HCT116 (cell line): ENCODE data around the gene C20orf204.

Experiments used
- CEBPB ChIP-seq: IDR thresholded peaks from 2 replicates; pipeline ENCODE4 v1.6.1; 2012; ENCODE audit warnings: low read depth
- EGR1 ChIP-seq: IDR thresholded peaks from 2 replicates; pipeline ENCODE4 v1.6.1; 2012; ENCODE audit warnings: low read depth
- EZH2 ChIP-seq: fragments of 200-600 bp; sonication (generic); IDR thresholded peaks from 2 replicates; pipeline ENCODE4 v1.6.1; 2017; ENCODE audit warnings: antibody characterized with exemption, mixed run types
- POLR2A ChIP-seq: IDR thresholded peaks from 2 replicates; pipeline ENCODE4 v1.7.0; 2011; ENCODE audit warnings: borderline replicate concordance; ENCODE audit not compliant: insufficient read depth, insufficient read length; ENCODE audit errors: extremely low read depth
- POLR2AphosphoS5 ChIP-seq: IDR thresholded peaks from 2 replicates; pipeline ENCODE4 v1.6.1; 2011; ENCODE audit warnings: mild to moderate bottlenecking, low read depth, low read length, moderate library complexity
- RAD21 ChIP-seq: IDR thresholded peaks from 2 replicates; pipeline ENCODE4 v1.6.1; 2012; ENCODE audit warnings: low read depth, mild to moderate bottlenecking
- REST ChIP-seq: IDR thresholded peaks from 2 replicates; pipeline ENCODE4 v1.6.1; 2012; ENCODE audit warnings: low read depth
- SP1 ChIP-seq: IDR thresholded peaks from 2 replicates; pipeline ENCODE4 v1.6.1; 2012; ENCODE audit warnings: low read depth
- ZNF274 ChIP-seq: fragments of 200-500 bp; sonication (Bioruptor generic); IDR thresholded peaks from 2 replicates; pipeline ENCODE4 v1.6.1; 2014; ENCODE audit warnings: mild to moderate bottlenecking, low read depth, low read length, inconsistent platforms
- TF ChIP-seq, protein P1 (sequence below), 3 experiments: fragments of 200-600 bp in 1 of 3; sonication (generic) in 1 of 3; IDR thresholded peaks in 2 of 3; conservative IDR thresholded peaks in 1 of 3; 2 replicates each; pipeline ENCODE4 v1.5.1; 2012 to 2017; ENCODE audit warnings: low read depth in 2 of 3, low read length in 2 of 3, antibody characterized with exemption in 1 of 3, borderline replicate concordance in 1 of 3, control low read depth in 1 of 3, mild to moderate bottlenecking in 1 of 3, mixed read lengths in 1 of 3, mixed run types in 1 of 3, moderate library complexity in 1 of 3; ENCODE audit not compliant: insufficient read depth in 1 of 3
- TF ChIP-seq, protein P2 (sequence below): IDR thresholded peaks from 2 replicates; pipeline ENCODE4 v1.6.1; 2012
- TF ChIP-seq, protein P3 (sequence below): IDR thresholded peaks from 2 replicates; pipeline ENCODE4 v1.6.1; 2011; ENCODE audit warnings: mild to moderate bottlenecking, low read length, moderate library complexity; ENCODE audit not compliant: insufficient replicate concordance; ENCODE audit errors: extremely low read depth

DNA sequence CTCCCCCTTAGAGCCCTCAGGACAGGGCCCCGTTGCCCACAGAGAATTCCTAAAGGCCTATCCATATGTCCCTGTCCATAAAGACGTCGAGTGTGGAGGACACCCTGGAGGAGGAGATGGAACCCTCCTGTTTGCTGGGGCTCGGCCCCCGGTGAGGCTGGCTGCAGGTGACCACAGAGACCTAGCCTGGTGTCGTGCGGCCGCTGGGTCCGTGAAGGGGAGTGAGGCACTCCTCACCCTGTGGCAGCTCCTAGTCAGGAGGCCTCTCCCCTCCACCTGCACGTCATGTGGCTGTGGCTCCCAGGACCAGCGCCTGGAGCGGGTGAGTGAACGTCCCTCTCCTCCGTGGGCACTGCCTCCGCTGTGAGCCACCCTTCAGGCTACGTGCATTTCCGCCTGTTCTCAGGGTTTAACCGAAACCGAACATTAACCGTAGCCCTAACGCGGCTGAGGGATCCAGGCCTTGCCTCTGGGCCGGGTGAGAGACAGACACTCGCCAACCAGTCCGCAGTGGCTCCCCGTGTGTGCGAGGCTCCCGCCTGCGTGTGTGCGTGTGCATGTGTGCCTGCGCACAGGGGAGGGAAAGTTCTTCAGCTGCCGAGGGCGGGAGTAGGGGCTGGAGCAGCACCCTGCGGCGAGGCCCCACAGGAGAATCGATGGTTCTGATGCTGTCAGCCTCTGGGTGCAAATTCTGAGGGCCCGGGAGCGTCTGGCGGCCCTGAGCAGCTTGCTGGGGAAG is 21.1 kb downstream of the C20orf204 start:
- TF ChIP-seq, protein P1, sequence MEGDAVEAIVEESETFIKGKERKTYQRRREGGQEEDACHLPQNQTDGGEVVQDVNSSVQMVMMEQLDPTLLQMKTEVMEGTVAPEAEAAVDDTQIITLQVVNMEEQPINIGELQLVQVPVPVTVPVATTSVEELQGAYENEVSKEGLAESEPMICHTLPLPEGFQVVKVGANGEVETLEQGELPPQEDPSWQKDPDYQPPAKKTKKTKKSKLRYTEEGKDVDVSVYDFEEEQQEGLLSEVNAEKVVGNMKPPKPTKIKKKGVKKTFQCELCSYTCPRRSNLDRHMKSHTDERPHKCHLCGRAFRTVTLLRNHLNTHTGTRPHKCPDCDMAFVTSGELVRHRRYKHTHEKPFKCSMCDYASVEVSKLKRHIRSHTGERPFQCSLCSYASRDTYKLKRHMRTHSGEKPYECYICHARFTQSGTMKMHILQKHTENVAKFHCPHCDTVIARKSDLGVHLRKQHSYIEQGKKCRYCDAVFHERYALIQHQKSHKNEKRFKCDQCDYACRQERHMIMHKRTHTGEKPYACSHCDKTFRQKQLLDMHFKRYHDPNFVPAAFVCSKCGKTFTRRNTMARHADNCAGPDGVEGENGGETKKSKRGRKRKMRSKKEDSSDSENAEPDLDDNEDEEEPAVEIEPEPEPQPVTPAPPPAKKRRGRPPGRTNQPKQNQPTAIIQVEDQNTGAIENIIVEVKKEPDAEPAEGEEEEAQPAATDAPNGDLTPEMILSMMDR (IDR thresholded peaks at IDR 0.05 in 2 of 3, conservative IDR thresholded peaks at IDR 0.05 in 1 of 3; ENCODE audit: borderline replicate concordance in 1 of 3, insufficient read depth in 1 of 3, low read depth in 2 of 3, low read length in 2 of 3) = no peak
- TF ChIP-seq EZH2 (no peak), REST (no peak), POLR2A (no peak), CEBPB (no peak), SP1 (no peak), ZNF274 (no peak), RAD21 (no peak), EGR1 (no peak), POLR2AphosphoS5 (no peak)
- TF ChIP-seq, protein P2, sequence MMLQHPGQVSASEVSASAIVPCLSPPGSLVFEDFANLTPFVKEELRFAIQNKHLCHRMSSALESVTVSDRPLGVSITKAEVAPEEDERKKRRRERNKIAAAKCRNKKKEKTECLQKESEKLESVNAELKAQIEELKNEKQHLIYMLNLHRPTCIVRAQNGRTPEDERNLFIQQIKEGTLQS = no peak
- TF ChIP-seq, protein P3, sequence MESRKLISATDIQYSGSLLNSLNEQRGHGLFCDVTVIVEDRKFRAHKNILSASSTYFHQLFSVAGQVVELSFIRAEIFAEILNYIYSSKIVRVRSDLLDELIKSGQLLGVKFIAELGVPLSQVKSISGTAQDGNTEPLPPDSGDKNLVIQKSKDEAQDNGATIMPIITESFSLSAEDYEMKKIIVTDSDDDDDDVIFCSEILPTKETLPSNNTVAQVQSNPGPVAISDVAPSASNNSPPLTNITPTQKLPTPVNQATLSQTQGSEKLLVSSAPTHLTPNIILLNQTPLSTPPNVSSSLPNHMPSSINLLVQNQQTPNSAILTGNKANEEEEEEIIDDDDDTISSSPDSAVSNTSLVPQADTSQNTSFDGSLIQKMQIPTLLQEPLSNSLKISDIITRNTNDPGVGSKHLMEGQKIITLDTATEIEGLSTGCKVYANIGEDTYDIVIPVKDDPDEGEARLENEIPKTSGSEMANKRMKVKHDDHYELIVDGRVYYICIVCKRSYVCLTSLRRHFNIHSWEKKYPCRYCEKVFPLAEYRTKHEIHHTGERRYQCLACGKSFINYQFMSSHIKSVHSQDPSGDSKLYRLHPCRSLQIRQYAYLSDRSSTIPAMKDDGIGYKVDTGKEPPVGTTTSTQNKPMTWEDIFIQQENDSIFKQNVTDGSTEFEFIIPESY = no peak
